Measurements from ENCODE around the gene RASGRF1. TPM values are rescaled to one million over a fixed set of nuclear protein-coding genes. Genes with fewer than 3 reads are reported as not detected.

RASGRF1 gene
- total RNA-seq, 4 donors from 2014 or later: 0.13 to 0.23 TPM; not detected in 2

DNA sequence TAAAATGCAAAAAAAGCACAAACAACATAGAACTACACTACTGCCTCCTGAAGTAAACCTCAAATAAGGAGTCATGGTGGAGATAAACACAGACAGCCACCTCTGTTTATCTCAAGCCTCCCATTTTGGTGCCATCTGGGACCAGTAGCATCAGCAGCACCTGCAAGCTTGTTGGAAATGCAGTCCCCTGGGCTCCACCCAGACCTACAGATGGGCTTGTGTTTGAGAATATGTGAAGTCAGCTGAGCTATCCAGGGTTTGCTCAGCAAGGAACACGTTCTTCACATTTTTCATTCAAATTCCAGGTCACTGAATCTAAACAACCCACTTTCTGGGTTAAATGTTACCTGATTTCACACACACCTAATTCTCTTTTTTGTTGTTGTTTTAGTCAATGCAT is 45.5 kb downstream of the RASGRF1 start:
- no peaks in the 10 kb centered on the region for H3K36me3 ChIP-seq
- WGBS, 2 donors (ENCODE audit: low coverage in 1 of 2): 27 to 50% methylated on average over 1 of the region's 1 CpG
- TF ChIP-seq EP300 (IDR thresholded peaks at IDR 0.05): no peak
- no peak for TF ChIP-seq CTCF (IDR thresholded peaks at IDR 0.05)
- no peak for TF ChIP-seq POLR2AphosphoS5 (IDR thresholded peaks at IDR 0.05)
- no peak for TF ChIP-seq POLR2A (IDR thresholded peaks at IDR 0.05)

GRCh38 chr15:79042213-79042928 is 48.2 kb downstream of the RASGRF1 start:
- Histone ChIP-seq H3K27me3 (peaks cover 7% of the 10 kb centered on the region), H3K9me3 (peaks cover 0 to 21% (median 0%) of the 10 kb centered on the region in 3 donors), H3K4me3 (no peak overlapping the region), H3K36me3 (no peaks in the 10 kb centered on the region), H3K4me1 (no peaks in the 10 kb centered on the region), H3K27ac (no peak overlapping the region)
- no peak for ATAC-seq
- 58% methylated on average over 2 of the region's 2 CpGs; no CpG with 5 or more reads in 1 of the 2 donors for WGBS, 2 donors (ENCODE audit: low coverage in 1 of 2)
- TF ChIP-seq POLR2AphosphoS5 (IDR thresholded peaks at IDR 0.05) (no peak), POLR2A (IDR thresholded peaks at IDR 0.05) (no peak), EP300 (IDR thresholded peaks at IDR 0.05) (no peak), CTCF (IDR thresholded peaks at IDR 0.05) (no peak)

More for the DNA sequence above, 45.5 kb downstream of the RASGRF1 start:
- H3K27ac ChIP-seq: no peak overlapping the region
- H3K4me3 ChIP-seq: no peak overlapping the region
- H3K4me1 ChIP-seq: no peaks in the 10 kb centered on the region
- H3K9me3 ChIP-seq: peaks cover 0 to 21% (median 0%) of the 10 kb centered on the region in 3 donors
- peaks cover 7% of the 10 kb centered on the region for H3K27me3 ChIP-seq
- ATAC-seq: no peak

- H3K36me3 ChIP-seq: no peaks in the 10 kb centered on the region
- WGBS, 2 donors (ENCODE audit: low coverage in 1 of 2): 30% methylated on average over 2 of the region's 4 CpGs; no CpG with 5 or more reads in 1 of the 2 donors
- H3K27me3 ChIP-seq: peaks cover 7% of the 10 kb centered on the region
- no peak for TF ChIP-seq POLR2AphosphoS5 (IDR thresholded peaks at IDR 0.05)
- no peak for TF ChIP-seq POLR2A (IDR thresholded peaks at IDR 0.05)
- TF ChIP-seq EP300 (IDR thresholded peaks at IDR 0.05): no peak
- no peak for TF ChIP-seq CTCF (IDR thresholded peaks at IDR 0.05)
- no peak overlapping the region for H3K27ac ChIP-seq
- H3K9me3 ChIP-seq: peaks cover 0 to 21% (median 0%) of the 10 kb centered on the region in 3 donors
- H3K4me1 ChIP-seq: no peaks in the 10 kb centered on the region
- H3K4me3 ChIP-seq: no peak overlapping the region
- ATAC-seq: no peak
Measured at GRCh38 chr15:79041601-79042168, 48.9 kb downstream of the RASGRF1 start.

DNA sequence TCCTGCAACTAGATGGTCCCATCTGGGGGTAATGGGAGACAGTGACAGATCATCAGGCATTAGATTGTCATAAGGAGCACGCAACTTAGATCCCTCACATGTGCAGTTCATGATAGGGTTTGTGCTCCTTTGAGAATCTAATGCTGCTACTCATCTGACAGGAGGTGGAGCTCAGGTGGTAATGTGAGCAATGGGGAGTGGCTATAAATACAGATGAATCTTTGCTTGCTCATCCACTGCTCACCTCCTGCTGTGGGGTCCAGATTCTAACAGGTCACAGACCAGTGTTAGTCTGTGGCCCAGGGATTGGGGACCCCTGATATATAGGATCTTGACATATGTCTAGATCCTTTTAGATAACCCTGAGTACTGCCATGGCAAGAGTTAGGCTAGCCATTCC is 52.7 kb downstream of the RASGRF1 start:
- H3K4me1 ChIP-seq: peaks cover 0 to 4% (median 0%) of the 10 kb centered on the region in 3 donors
- no peak overlapping the region for H3K4me3 ChIP-seq
- H3K9me3 ChIP-seq: peaks cover 0 to 23% (median 0%) of the 10 kb centered on the region in 3 donors
- H3K36me3 ChIP-seq: no peaks in the 10 kb centered on the region
- 82% methylated on average over 1 of the region's 1 CpG; no CpG with 5 or more reads in 1 of the 2 donors for WGBS, 2 donors (ENCODE audit: low coverage in 1 of 2)
- H3K27ac ChIP-seq: no peak overlapping the region
- TF ChIP-seq POLR2A (IDR thresholded peaks at IDR 0.05): no peak
- TF ChIP-seq CTCF (IDR thresholded peaks at IDR 0.05): no peak
- no peak for TF ChIP-seq POLR2AphosphoS5 (IDR thresholded peaks at IDR 0.05)
- TF ChIP-seq EP300 (IDR thresholded peaks at IDR 0.05): no peak
- no peak for ATAC-seq
- peaks cover 11% of the 10 kb centered on the region for H3K27me3 ChIP-seq
